SK-N-SH (cell line): ENCODE data around the gene MAD2L2. TPM values are rescaled to one million over a fixed set of nuclear protein-coding genes. Genes with fewer than 3 reads are reported as not detected.

Experiments
- CTCF ChIA-PET: fragments of 300-600, 350-600 bp; formaldehyde crosslinking; extraction: SDS; loops from one replicate; lab custom pipeline; 2021; lab: Yijun Ruan, JAX
- POLR2A ChIA-PET: fragments of 350-600 bp; sonication (Branson Sonifier 250); formaldehyde crosslinking; extraction: SDS; loops from one replicate; lab custom pipeline; 2020; ENCODE audit warnings: antibody characterized with exemption, inconsistent platforms; lab: Yijun Ruan, JAX
- DNase-seq: peaks from one replicate; pipeline ENCODE4 v3.0.0; 2012
- H2AFZ ChIP-seq: fragments of 200-600 bp; sonication (generic); 2 replicates; pipeline ENCODE4 v1.8.1; 2016; ENCODE audit warnings: antibody characterized with exemption, mild to moderate bottlenecking, low read depth
- H3F3A ChIP-seq: fragments of 200-600 bp; sonication (generic); replicated peaks from 2 replicates; pipeline ENCODE3; 2016; ENCODE audit warnings: antibody characterized with exemption, mild to moderate bottlenecking; ENCODE audit not compliant: insufficient read depth
- H3K27ac ChIP-seq, 2 experiments: fragments of 200-500 bp in 1 of 2; fragments of 200-600 bp in 1 of 2; sonication (Bioruptor generic) in 1 of 2; sonication (generic), shearing (Covaris generic) in 1 of 2; 2 replicates each; pipeline versions ENCODE4 v1.5.1 to v1.6.1; 2014 to 2016; ENCODE audit warnings: low read depth in 2 of 2, inconsistent platforms in 1 of 2, low read length in 1 of 2, mild to moderate bottlenecking in 1 of 2, mixed read lengths in 1 of 2
- H3K27me3 ChIP-seq: fragments of 200-600 bp; sonication (generic), shearing (Covaris generic); 2 replicates; pipeline ENCODE4 v1.6.1; 2016; ENCODE audit warnings: mixed run types; ENCODE audit not compliant: insufficient read depth
- H3K36me3 ChIP-seq, 2 experiments: fragments of 200-500 bp in 1 of 2; fragments of 200-600 bp in 1 of 2; sonication (Bioruptor generic) in 1 of 2; sonication (generic) in 1 of 2; replicated peaks in 1 of 2; 2 replicates each; pipeline versions ENCODE3 to v1.5.1; 2014 to 2016; ENCODE audit warnings: low read length in 1 of 2, mild to moderate bottlenecking in 1 of 2; ENCODE audit not compliant: insufficient read depth in 2 of 2, control insufficient read depth in 1 of 2
- H3K4me1 ChIP-seq, 2 experiments: fragments of 200-500 bp in 1 of 2; fragments of 200-600 bp in 1 of 2; sonication (Bioruptor generic) in 1 of 2; sonication (generic), shearing (Covaris generic) in 1 of 2; 2 replicates each; pipeline versions ENCODE4 v1.5.1 to v1.6.1; 2014 to 2016; ENCODE audit warnings: low read depth in 1 of 2, low read length in 1 of 2, mixed run types in 1 of 2; ENCODE audit not compliant: insufficient read depth in 2 of 2, control insufficient read depth in 1 of 2
- H3K4me2 ChIP-seq: fragments of 200-600 bp; sonication (generic), shearing (Covaris generic); 2 replicates; pipeline ENCODE4 v1.6.1; 2017; ENCODE audit warnings: mixed run types
- H3K4me3 ChIP-seq, 2 experiments: fragments of 200-500 bp in 1 of 2; fragments of 200-600 bp in 1 of 2; sonication (Bioruptor generic) in 1 of 2; sonication (generic), shearing (Covaris generic) in 1 of 2; 2 replicates each; pipeline versions ENCODE4 v1.5.1 to v1.8.1; 2014 to 2016; ENCODE audit warnings: low read depth in 2 of 2, inconsistent platforms in 1 of 2, low read length in 1 of 2, mild to moderate bottlenecking in 1 of 2, mixed read lengths in 1 of 2, moderate library complexity in 1 of 2
- H3K79me2 ChIP-seq: fragments of 200-600 bp; sonication (generic); 2 replicates; pipeline ENCODE4 v1.8.1; 2017; ENCODE audit warnings: mild to moderate bottlenecking; ENCODE audit not compliant: insufficient read depth
- H3K9ac ChIP-seq: fragments of 200-600 bp; sonication (generic); 2 replicates; pipeline ENCODE4 v1.6.1; 2017; ENCODE audit warnings: mixed run types
- H3K9me2 ChIP-seq: fragments of 200-600 bp; sonication (generic); 2 replicates; pipeline ENCODE4 v1.6.1; 2017; ENCODE audit warnings: mixed run types
- H3K9me3 ChIP-seq: fragments of 200-600 bp; sonication (generic); 2 replicates; pipeline ENCODE4 v1.6.1; 2017; ENCODE audit warnings: mixed run types, mild to moderate bottlenecking, moderate library complexity
- H4K20me1 ChIP-seq: fragments of 200-600 bp; sonication (generic); 2 replicates; pipeline ENCODE4 v1.6.1; 2017; ENCODE audit warnings: mild to moderate bottlenecking, mixed run types; ENCODE audit not compliant: insufficient read depth
- CHD2 ChIP-seq: fragments of 150-350 bp; IDR thresholded peaks from 2 replicates; pipeline ENCODE4 v1.6.1; 2018; ENCODE audit warnings: low read length; ENCODE audit not compliant: partially characterized antibody
- ELF1 ChIP-seq: IDR thresholded peaks from 2 replicates; pipeline ENCODE4 v1.4.0; 2012
- FOXM1 ChIP-seq: IDR thresholded peaks from 2 replicates; pipeline ENCODE4 v1.4.0; 2012; ENCODE audit warnings: low read depth, mild to moderate bottlenecking
- GABPA ChIP-seq: IDR thresholded peaks from 2 replicates; pipeline ENCODE4 v1.4.0; 2012; ENCODE audit warnings: low read depth, mild to moderate bottlenecking
- GATA2 ChIP-seq: sonication (generic); formaldehyde crosslinking; IDR thresholded peaks from 2 replicates; pipeline ENCODE4 v1.5.0; 2020; ENCODE audit warnings: mild to moderate bottlenecking, missing genetic modification reagents
- JUND ChIP-seq: IDR thresholded peaks from 2 replicates; pipeline ENCODE4 v1.4.0; 2012
- MEF2A ChIP-seq: IDR thresholded peaks from 2 replicates; pipeline ENCODE4 v1.4.0; 2012; ENCODE audit warnings: low read depth, borderline replicate concordance
- MXI1 ChIP-seq: IDR thresholded peaks from 2 replicates; pipeline ENCODE4 v1.6.1; 2012; ENCODE audit warnings: mild to moderate bottlenecking, low read depth, low read length, improper control_type of control experiment
- RAD21 ChIP-seq: IDR thresholded peaks from 2 replicates; pipeline ENCODE4 v1.6.1; 2012; ENCODE audit warnings: mild to moderate bottlenecking, low read length
- RXRA ChIP-seq: IDR thresholded peaks from 2 replicates; pipeline ENCODE4 v1.4.0; 2012; ENCODE audit warnings: low read depth, mild to moderate bottlenecking, borderline replicate concordance
- SMC3 ChIP-seq: IDR thresholded peaks from 2 replicates; pipeline ENCODE4 v1.6.1; 2012; ENCODE audit warnings: low read depth, low read length, improper control_type of control experiment
- TAF1 ChIP-seq: IDR thresholded peaks from 2 replicates; pipeline ENCODE4 v1.6.1; 2012; ENCODE audit warnings: low read depth, mild to moderate bottlenecking, low read length, moderate library complexity, borderline replicate concordance
- TEAD4 ChIP-seq: IDR thresholded peaks from 2 replicates; pipeline ENCODE4 v1.4.0; 2012; ENCODE audit warnings: mild to moderate bottlenecking, borderline replicate concordance; ENCODE audit not compliant: insufficient read depth
- WGBS: methylation state at CpG from one replicate; pipeline ENCODE4 v1.1.6; 2017; ENCODE audit warnings: low lambda C conversion rate; 5-methylcytosine and 5-hydroxymethylcytosine counted together
- polyA plus RNA-seq, 3 experiments: library from polyadenylated mRNA; depleted of rRNA; stranded (reverse); fragments of >200 nt; gene quantifications; 2 replicates each; pipeline ENCODE4 v1.2.3, GENCODE V29; 2012
- TF ChIP-seq, protein P1 (sequence below): fragments of 200-600 bp; sonication (generic); IDR thresholded peaks from 2 replicates; pipeline ENCODE4 v1.6.1; 2017; ENCODE audit warnings: antibody characterized with exemption, mild to moderate bottlenecking, moderate library complexity
- TF ChIP-seq, protein P2 (sequence below): IDR thresholded peaks from 2 replicates; pipeline ENCODE4 v1.6.1; 2012; ENCODE audit warnings: mild to moderate bottlenecking, low read depth, low read length, moderate library complexity

The MAD2L2 gene
- polyA plus RNA-seq, 1 of the 3 experiments (the other 2 are of a cell fraction), result 94.0 TPM

DNA sequence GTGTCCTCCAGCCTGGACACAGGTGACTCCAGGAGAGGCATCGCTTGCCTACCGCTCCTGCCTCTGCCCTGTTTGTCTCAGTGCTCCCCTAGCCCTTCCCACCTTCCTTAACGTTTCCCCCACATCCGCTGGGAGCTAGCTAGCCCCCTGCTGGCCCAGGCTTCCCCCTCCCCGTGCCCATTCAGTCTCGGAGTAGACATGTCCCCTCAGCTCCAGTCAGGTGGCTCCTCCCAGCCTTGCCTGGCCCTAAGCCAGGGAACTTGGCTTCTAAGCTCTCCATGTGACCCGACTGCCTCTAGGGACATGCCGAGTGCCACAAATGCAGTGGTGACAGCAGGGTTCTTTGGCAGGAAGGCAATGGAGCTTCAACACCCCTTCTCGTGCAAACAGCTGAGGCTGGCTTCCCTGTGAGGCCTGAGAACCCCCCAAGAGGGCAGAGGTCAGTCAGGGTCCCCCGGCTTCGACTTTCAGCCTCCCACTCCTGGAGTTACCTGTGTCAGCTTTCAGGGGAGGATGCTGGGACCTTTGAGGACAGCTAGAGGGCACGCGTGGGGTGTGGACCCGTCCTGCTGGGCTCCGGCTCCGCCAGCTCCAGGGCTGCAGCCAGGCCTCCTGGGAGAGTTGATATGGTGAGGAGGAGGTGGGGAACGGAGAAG is 26.8 kb upstream of the MAD2L2 start:
- H3K9ac ChIP-seq, result no peak overlapping the region
- H3K9me3 ChIP-seq, result no peaks in the 10 kb centered on the region
- H3K4me2 ChIP-seq, result no peak overlapping the region
- H3F3A ChIP-seq, result no peaks in the 10 kb centered on the region
- H4K20me1 ChIP-seq, result no peaks in the 10 kb centered on the region
- H3K27ac ChIP-seq, result no peak overlapping the region
- H3K36me3 ChIP-seq, result no peaks in the 10 kb centered on the region
- no peak overlapping the region for H2AFZ ChIP-seq
- POLR2A ChIA-PET, result interaction anchor here (0.6 kb wide), 1 partner anchor 35 kb away, joined by 5 read pairs; no protein-coding TSS in a partner anchor
- 58% methylated on average over 8 of the region's 17 CpGs for WGBS
- H3K4me3 ChIP-seq, result no peak overlapping the region
- no peaks in the 10 kb centered on the region for H3K79me2 ChIP-seq
- H3K27me3 ChIP-seq, result no peaks in the 10 kb centered on the region
- H3K9me2 ChIP-seq, result no peaks in the 10 kb centered on the region
- TF ChIP-seq TAF1 (no peak), JUND (no peak), GABPA (no peak), FOXM1 (no peak), MXI1 (peak; percentile 21; the same call in 1 of the 2 replicates), RAD21 (no peak)
- CTCF ChIA-PET, result interaction anchor here (0.9 to 8.8 kb wide), 10 partner anchors 9 to 76 kb away, joined by 3 to 90 read pairs (median 6); partner anchors contain the start of gene FBXO6
- H3K4me1 ChIP-seq, result peaks cover 0 to 8% of the 10 kb centered on the region in 2 experiments; a peak in 1 of 4 replicates
- DNase-seq, result peak; percentile 74

DNA sequence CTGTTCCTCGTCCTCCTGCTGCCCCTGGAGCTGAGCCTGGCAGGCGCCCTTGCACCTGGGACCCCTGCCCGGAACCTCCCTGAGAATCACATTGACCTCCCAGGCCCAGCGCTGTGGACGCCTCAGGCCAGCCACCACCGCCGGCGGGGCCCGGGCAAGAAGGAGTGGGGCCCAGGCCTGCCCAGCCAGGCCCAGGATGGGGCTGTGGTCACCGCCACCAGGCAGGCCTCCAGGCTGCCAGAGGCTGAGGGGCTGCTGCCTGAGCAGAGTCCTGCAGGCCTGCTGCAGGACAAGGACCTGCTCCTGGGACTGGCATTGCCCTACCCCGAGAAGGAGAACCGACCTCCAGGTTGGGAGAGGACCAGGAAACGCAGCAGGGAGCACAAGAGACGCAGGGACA is 25.3 kb upstream of the MAD2L2 start:
- Histone ChIP-seq H3K4me2 (no peak overlapping the region), H4K20me1 (no peaks in the 10 kb centered on the region), H3F3A (no peaks in the 10 kb centered on the region), H3K9me2 (no peaks in the 10 kb centered on the region), H3K9ac (no peak overlapping the region), H2AFZ (no peak overlapping the region), H3K79me2 (no peaks in the 10 kb centered on the region), H3K9me3 (no peaks in the 10 kb centered on the region), H3K4me3 (no peak overlapping the region), H3K27ac (no peak overlapping the region), H3K4me1 (peaks cover 0 to 14% of the 10 kb centered on the region in 2 experiments; a peak in 1 of 4 replicates), H3K36me3 (no peaks in the 10 kb centered on the region), H3K27me3 (no peaks in the 10 kb centered on the region)
- 49% methylated on average over 5 of the region's 14 CpGs for WGBS
- no peak for DNase-seq
- CTCF ChIA-PET, result interaction anchor here (0.8 to 8.8 kb wide), 4 partner anchors 15 to 55 kb away, joined by 3 to 90 read pairs (median 52); partner anchors contain the start of gene FBXO6
- TF ChIP-seq RXRA (no peak), ELF1 (no peak), TEAD4 (no peak), CHD2 (no peak), FOXM1 (no peak), GATA2 (no peak), RAD21 (no peak), SMC3 (no peak), MEF2A (no peak)
- TF ChIP-seq, protein P1, sequence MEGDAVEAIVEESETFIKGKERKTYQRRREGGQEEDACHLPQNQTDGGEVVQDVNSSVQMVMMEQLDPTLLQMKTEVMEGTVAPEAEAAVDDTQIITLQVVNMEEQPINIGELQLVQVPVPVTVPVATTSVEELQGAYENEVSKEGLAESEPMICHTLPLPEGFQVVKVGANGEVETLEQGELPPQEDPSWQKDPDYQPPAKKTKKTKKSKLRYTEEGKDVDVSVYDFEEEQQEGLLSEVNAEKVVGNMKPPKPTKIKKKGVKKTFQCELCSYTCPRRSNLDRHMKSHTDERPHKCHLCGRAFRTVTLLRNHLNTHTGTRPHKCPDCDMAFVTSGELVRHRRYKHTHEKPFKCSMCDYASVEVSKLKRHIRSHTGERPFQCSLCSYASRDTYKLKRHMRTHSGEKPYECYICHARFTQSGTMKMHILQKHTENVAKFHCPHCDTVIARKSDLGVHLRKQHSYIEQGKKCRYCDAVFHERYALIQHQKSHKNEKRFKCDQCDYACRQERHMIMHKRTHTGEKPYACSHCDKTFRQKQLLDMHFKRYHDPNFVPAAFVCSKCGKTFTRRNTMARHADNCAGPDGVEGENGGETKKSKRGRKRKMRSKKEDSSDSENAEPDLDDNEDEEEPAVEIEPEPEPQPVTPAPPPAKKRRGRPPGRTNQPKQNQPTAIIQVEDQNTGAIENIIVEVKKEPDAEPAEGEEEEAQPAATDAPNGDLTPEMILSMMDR, result no peak
- TF ChIP-seq, protein P2, sequence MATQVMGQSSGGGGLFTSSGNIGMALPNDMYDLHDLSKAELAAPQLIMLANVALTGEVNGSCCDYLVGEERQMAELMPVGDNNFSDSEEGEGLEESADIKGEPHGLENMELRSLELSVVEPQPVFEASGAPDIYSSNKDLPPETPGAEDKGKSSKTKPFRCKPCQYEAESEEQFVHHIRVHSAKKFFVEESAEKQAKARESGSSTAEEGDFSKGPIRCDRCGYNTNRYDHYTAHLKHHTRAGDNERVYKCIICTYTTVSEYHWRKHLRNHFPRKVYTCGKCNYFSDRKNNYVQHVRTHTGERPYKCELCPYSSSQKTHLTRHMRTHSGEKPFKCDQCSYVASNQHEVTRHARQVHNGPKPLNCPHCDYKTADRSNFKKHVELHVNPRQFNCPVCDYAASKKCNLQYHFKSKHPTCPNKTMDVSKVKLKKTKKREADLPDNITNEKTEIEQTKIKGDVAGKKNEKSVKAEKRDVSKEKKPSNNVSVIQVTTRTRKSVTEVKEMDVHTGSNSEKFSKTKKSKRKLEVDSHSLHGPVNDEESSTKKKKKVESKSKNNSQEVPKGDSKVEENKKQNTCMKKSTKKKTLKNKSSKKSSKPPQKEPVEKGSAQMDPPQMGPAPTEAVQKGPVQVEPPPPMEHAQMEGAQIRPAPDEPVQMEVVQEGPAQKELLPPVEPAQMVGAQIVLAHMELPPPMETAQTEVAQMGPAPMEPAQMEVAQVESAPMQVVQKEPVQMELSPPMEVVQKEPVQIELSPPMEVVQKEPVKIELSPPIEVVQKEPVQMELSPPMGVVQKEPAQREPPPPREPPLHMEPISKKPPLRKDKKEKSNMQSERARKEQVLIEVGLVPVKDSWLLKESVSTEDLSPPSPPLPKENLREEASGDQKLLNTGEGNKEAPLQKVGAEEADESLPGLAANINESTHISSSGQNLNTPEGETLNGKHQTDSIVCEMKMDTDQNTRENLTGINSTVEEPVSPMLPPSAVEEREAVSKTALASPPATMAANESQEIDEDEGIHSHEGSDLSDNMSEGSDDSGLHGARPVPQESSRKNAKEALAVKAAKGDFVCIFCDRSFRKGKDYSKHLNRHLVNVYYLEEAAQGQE, result no peak
- POLR2A ChIA-PET, result no interaction called here
